ENCODE data around the gene ROGDI.
A peak's percentile ranks its signal among the peaks of the same experiment; 100 is the strongest.

The ROGDI gene

DNA sequence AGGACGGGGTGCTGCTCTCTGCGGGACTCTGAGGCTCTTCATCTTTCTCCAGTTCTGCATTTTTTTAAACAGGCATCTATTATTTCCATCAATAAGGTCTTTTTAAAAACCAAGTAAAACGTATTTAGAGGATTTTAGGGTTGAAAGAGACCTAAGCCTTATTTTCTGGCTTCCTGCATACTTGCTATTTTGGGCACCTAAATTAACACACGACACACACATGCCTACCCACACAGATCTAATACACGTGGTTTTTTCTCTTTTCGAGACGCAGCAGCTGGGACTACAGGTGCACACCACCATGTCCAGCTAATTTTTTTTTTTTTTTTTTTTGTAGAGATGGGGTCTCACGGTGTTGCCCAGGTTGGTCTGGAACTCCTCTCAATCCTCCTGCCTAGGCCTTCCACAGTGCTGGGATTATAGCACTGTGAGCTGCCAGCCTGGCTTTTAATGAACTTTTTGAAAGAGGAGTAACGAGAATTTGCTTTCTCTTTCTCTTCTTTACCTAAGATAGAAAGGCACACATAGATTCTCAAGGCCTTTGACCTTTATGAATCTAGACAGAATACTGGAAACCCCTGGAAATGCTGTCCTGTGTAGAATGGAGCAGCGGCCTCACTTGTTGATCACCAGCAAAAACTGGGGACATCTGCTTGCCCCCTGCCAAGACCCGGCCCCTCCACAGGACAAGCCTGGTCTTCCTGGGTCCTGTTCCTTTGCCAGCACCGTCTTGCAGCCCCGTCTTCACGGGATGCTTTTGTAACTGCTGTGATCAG lies 54.3 kb downstream of the ROGDI start:
- Histone ChIP-seq H3K27me3 (ENCODE audit: low read depth, low read length) (no peaks in the 10 kb centered on the region), H3K9me3 (ENCODE audit: insufficient read depth, low read length) (no peaks in the 10 kb centered on the region), H3K36me3 (replicated peaks; ENCODE audit: low read depth, low read length) (peaks cover 6% of the 10 kb centered on the region), H3K4me2 (ENCODE audit: low read length) (no peak overlapping the region), H3K27ac (ENCODE audit: low read length) (peak overlapping the region; percentile 28; the same call in 1 of the 2 replicates), H3K9ac (ENCODE audit: low read length) (no peak overlapping the region), H3K79me2 (ENCODE audit: low read length) (no peaks in the 10 kb centered on the region), H2AFZ (ENCODE audit: low read depth, low read length) (no peak overlapping the region), H3K4me3 (ENCODE audit: low read length) (no peak overlapping the region), H4K20me1 (ENCODE audit: insufficient read depth, low read length) (no peaks in the 10 kb centered on the region), H3K4me1 (ENCODE audit: low read length) (peaks cover 38% of the 10 kb centered on the region)
- no peak for TF ChIP-seq EZH2phosphoT487 (IDR thresholded peaks at IDR 0.05; ENCODE audit: low read depth)
- TF ChIP-seq, protein P1, sequence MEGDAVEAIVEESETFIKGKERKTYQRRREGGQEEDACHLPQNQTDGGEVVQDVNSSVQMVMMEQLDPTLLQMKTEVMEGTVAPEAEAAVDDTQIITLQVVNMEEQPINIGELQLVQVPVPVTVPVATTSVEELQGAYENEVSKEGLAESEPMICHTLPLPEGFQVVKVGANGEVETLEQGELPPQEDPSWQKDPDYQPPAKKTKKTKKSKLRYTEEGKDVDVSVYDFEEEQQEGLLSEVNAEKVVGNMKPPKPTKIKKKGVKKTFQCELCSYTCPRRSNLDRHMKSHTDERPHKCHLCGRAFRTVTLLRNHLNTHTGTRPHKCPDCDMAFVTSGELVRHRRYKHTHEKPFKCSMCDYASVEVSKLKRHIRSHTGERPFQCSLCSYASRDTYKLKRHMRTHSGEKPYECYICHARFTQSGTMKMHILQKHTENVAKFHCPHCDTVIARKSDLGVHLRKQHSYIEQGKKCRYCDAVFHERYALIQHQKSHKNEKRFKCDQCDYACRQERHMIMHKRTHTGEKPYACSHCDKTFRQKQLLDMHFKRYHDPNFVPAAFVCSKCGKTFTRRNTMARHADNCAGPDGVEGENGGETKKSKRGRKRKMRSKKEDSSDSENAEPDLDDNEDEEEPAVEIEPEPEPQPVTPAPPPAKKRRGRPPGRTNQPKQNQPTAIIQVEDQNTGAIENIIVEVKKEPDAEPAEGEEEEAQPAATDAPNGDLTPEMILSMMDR (IDR thresholded peaks at IDR 0.05; ENCODE audit: low read depth, low read length) = no peak

DNA sequence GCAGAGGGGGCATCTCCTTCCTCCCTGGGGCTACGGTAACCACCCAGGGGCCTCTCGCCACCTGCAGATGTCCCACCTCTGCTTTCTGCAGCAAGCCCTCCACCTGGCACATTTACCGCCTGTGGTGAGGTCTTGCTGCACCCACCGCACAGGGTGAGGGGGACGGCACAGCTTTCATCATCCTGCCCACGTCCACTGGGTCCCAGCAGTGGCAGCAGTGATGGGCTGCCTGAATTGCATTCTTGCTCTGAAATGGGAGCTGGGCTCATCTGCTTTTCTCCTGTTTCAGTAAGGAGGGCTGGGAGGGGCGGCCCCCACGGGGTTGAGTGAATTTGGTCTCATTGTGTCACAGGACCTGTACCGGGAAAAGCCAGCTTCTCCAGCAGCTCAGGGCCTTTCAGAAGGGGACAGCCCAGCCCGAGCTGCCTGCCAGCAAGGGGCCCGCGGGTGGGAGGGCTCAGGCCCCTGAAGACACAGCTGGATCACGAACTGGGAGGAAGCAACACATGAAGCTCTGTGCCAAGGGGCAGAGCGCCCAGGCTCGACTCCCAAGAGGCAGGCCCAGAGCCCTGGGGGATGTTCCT lies 55.4 kb downstream of the ROGDI start:
- no peak overlapping the region for H3K4me3 ChIP-seq (ENCODE audit: low read length)
- H3K9ac ChIP-seq (ENCODE audit: low read length) = no peak overlapping the region; the same call in 1 of the 2 replicates

More for the DNA sequence above, 55.4 kb downstream of the ROGDI start:
- Histone ChIP-seq H3K27ac (ENCODE audit: low read length) (peak overlapping the region; percentile 28), H3K79me2 (ENCODE audit: low read length) (no peaks in the 10 kb centered on the region), H3K36me3 (replicated peaks; ENCODE audit: low read depth, low read length) (peaks cover 5% of the 10 kb centered on the region), H2AFZ (ENCODE audit: low read depth, low read length) (no peak overlapping the region), H3K4me2 (ENCODE audit: low read length) (peak overlapping the region; percentile 4), H3K27me3 (ENCODE audit: low read depth, low read length) (no peaks in the 10 kb centered on the region), H3K4me1 (ENCODE audit: low read length) (peaks cover 43% of the 10 kb centered on the region), H4K20me1 (ENCODE audit: insufficient read depth, low read length) (no peaks in the 10 kb centered on the region), H3K9me3 (ENCODE audit: insufficient read depth, low read length) (no peaks in the 10 kb centered on the region)
- TF ChIP-seq EZH2phosphoT487 (IDR thresholded peaks at IDR 0.05; ENCODE audit: low read depth) = no peak
- TF ChIP-seq, protein P1 (IDR thresholded peaks at IDR 0.05; ENCODE audit: low read depth, low read length) = no peak
